Kidney epithelial cell (primary cell): ENCODE data around the gene ABCB8. TPM values are rescaled to one million over a fixed set of nuclear protein-coding genes. Genes with fewer than 3 reads are reported as not detected.

Experiments used
- DNase-seq: peaks from one replicate; pipeline ENCODE4 v3.0.0-alpha.2; 2010; ENCODE audit warnings: low read depth
- H3K27me3 ChIP-seq: 2 replicates; pipeline ENCODE4 v1.6.0; 2011; ENCODE audit warnings: low read length; ENCODE audit not compliant: control insufficient read depth, insufficient read depth
- H3K36me3 ChIP-seq: 2 replicates; pipeline ENCODE4 v1.5.1; 2011; ENCODE audit warnings: low read length; ENCODE audit not compliant: control insufficient read depth, insufficient read depth
- H3K4me3 ChIP-seq: 2 replicates; pipeline ENCODE4 v1.5.1; 2011; ENCODE audit warnings: low read depth, mild to moderate bottlenecking, control low read depth, low read length
- CTCF ChIP-seq: IDR thresholded peaks from 2 replicates; pipeline ENCODE4 v1.5.1; 2011; ENCODE audit warnings: mild to moderate bottlenecking, moderate library complexity, low read length, control low read depth, inconsistent platforms; ENCODE audit not compliant: insufficient read depth, poor library complexity, severe bottlenecking
- total RNA-seq: library from RNA; depleted of rRNA; stranded (reverse); fragments of >200 nt; gene quantifications from 2 replicates; pipeline ENCODE4 v1.2.3, GENCODE V29; 2015

ABCB8 gene
- total RNA-seq, 1 donor from 2014 or later: 37.1 TPM

GRCh38 chr7:151060113-151060415, 31.8 kb downstream of the ABCB8 start:
- Histone ChIP-seq H3K27me3 (no peaks in the 10 kb centered on the region), H3K4me3 (peak overlapping the region; percentile 79), H3K36me3 (no peaks in the 10 kb centered on the region)
- DNase-seq: no peak
- TF ChIP-seq CTCF: no peak

- no peak for DNase-seq
- peak; percentile 32 for TF ChIP-seq CTCF
- H3K4me3 ChIP-seq: peak overlapping the region; percentile 79
- H3K36me3 ChIP-seq: no peaks in the 10 kb centered on the region
- H3K27me3 ChIP-seq: no peaks in the 10 kb centered on the region
Observed at GRCh38 chr7:151060416-151061212, 32.4 kb downstream of the ABCB8 start.

- Histone ChIP-seq H3K4me3 (peak overlapping the region; percentile 79), H3K36me3 (peaks cover 2% of the 10 kb centered on the region), H3K27me3 (no peaks in the 10 kb centered on the region)
- no peak for TF ChIP-seq CTCF
- no peak for DNase-seq
Observed at GRCh38 chr7:151061213-151062110, 33.2 kb downstream of the ABCB8 start.

GRCh38 chr7:151062111-151062398, 33.8 kb downstream of the ABCB8 start:
- DNase-seq: no peak
- no peak for TF ChIP-seq CTCF
- H3K27me3 ChIP-seq: no peaks in the 10 kb centered on the region
- H3K36me3 ChIP-seq: peaks cover 2% of the 10 kb centered on the region
- no peak overlapping the region for H3K4me3 ChIP-seq

GRCh38 chr7:151062399-151063211, 34.4 kb downstream of the ABCB8 start:
- Histone ChIP-seq H3K36me3 (peaks cover 2% of the 10 kb centered on the region), H3K27me3 (no peaks in the 10 kb centered on the region), H3K4me3 (peak overlapping the region; percentile 46)
- DNase-seq: peak; percentile 71
- TF ChIP-seq CTCF: no peak
